Skeletal muscle satellite cell (primary cell): Measurements from ENCODE around the gene STXBP2.

Source experiments
- H3K27me3 ChIP-seq: 2 replicates; pipeline ENCODE4 v1.7.0; 2013; ENCODE audit warnings: low read length; ENCODE audit not compliant: control insufficient read depth, insufficient read depth
- H3K36me3 ChIP-seq: 2 replicates; pipeline ENCODE4 v1.7.0; 2013; ENCODE audit warnings: mild to moderate bottlenecking, control low read depth, low read length; ENCODE audit not compliant: insufficient read depth
- H3K4me1 ChIP-seq: 2 replicates; pipeline ENCODE4 v1.7.0; 2013; ENCODE audit warnings: low read length; ENCODE audit not compliant: control insufficient read depth, insufficient read depth
- H3K4me2 ChIP-seq: 2 replicates; pipeline ENCODE4 v1.7.0; 2013; ENCODE audit warnings: mild to moderate bottlenecking, low read length
- H3K4me3 ChIP-seq: 2 replicates; pipeline ENCODE4 v1.7.0; 2013; ENCODE audit warnings: low read length
- H3K9ac ChIP-seq: 2 replicates; pipeline ENCODE4 v1.7.0; 2013; ENCODE audit warnings: mild to moderate bottlenecking, low read depth, low read length, moderate library complexity
- H3K9me3 ChIP-seq: replicated peaks from 2 replicates; pipeline ENCODE4 v1.7.0; 2013; ENCODE audit warnings: mild to moderate bottlenecking, control low read depth, low read length

The STXBP2 gene

GRCh38 chr19:7668842-7669241 is 31.9 kb downstream of the STXBP2 start, which contains the start of gene RETN:
RETN (plus strand) TSS chr19:7669049; CDS start chr19:7669327, 278 bp downstream.
- H3K4me3 ChIP-seq = no peak within 1 kb of the TSS

GRCh38 chr19:7669641-7670040 is 32.7 kb downstream of the STXBP2 start:
- peaks cover 13% of the 10 kb centered on the region for H3K27me3 ChIP-seq
- H3K9ac ChIP-seq = no peak overlapping the region
- H3K9me3 ChIP-seq = no peaks in the 10 kb centered on the region
- no peak overlapping the region for H3K4me3 ChIP-seq
- H3K4me2 ChIP-seq = no peak overlapping the region
- H3K36me3 ChIP-seq = no peaks in the 10 kb centered on the region
- H3K4me1 ChIP-seq = no peaks in the 10 kb centered on the region

More at GRCh38 chr19:7668842-7669241, 31.9 kb downstream of the STXBP2 start, which contains the start of gene RETN:
- no peak within 1 kb of the TSS for H3K4me2 ChIP-seq
- H3K9me3 ChIP-seq = no peaks in the 10 kb centered on the region
- peaks cover 13% of the 10 kb centered on the region for H3K27me3 ChIP-seq
- no peak within 1 kb of the TSS for H3K9ac ChIP-seq
- H3K4me1 ChIP-seq = no peaks in the 10 kb centered on the region
- no peaks in the 10 kb centered on the region for H3K36me3 ChIP-seq

- H3K36me3 ChIP-seq = no peaks in the 10 kb centered on the region
- H3K27me3 ChIP-seq = peaks cover 13% of the 10 kb centered on the region
- no peaks in the 10 kb centered on the region for H3K9me3 ChIP-seq
- no peak overlapping the region for H3K4me3 ChIP-seq
- no peak overlapping the region for H3K9ac ChIP-seq
- no peaks in the 10 kb centered on the region for H3K4me1 ChIP-seq
- no peak overlapping the region for H3K4me2 ChIP-seq
Observed at GRCh38 chr19:7670150-7670783, 33.4 kb downstream of the STXBP2 start.

- Histone ChIP-seq H3K4me1 (no peaks in the 10 kb centered on the region), H3K27me3 (peaks cover 13% of the 10 kb centered on the region), H3K4me2 (no peak overlapping the region)
Observed at GRCh38 chr19:7670790-7671189, 33.9 kb downstream of the STXBP2 start.

GRCh38 chr19:7672522-7672921 is 35.6 kb downstream of the STXBP2 start:
- H3K27me3 ChIP-seq = peaks cover 25% of the 10 kb centered on the region
- H3K4me2 ChIP-seq = no peak overlapping the region
- no peaks in the 10 kb centered on the region for H3K9me3 ChIP-seq

More at GRCh38 chr19:7670790-7671189, 33.9 kb downstream of the STXBP2 start:
- Histone ChIP-seq H3K9ac (no peak overlapping the region), H3K4me3 (no peak overlapping the region), H3K36me3 (no peaks in the 10 kb centered on the region), H3K9me3 (no peaks in the 10 kb centered on the region)

GRCh38 chr19:7674010-7675005 is 37.4 kb downstream of the STXBP2 start:
- H3K4me1 ChIP-seq = no peaks in the 10 kb centered on the region
- H3K36me3 ChIP-seq = no peaks in the 10 kb centered on the region
- peaks cover 30% of the 10 kb centered on the region for H3K27me3 ChIP-seq

More at GRCh38 chr19:7672522-7672921, 35.6 kb downstream of the STXBP2 start:
- H3K4me3 ChIP-seq = no peak overlapping the region
- no peaks in the 10 kb centered on the region for H3K36me3 ChIP-seq
- H3K4me1 ChIP-seq = no peaks in the 10 kb centered on the region
- H3K9ac ChIP-seq = no peak overlapping the region

GRCh38 chr19:7676376-7676775 is 39.5 kb downstream of the STXBP2 start:
- Histone ChIP-seq H3K27me3 (peaks cover 25% of the 10 kb centered on the region), H3K4me3 (no peak overlapping the region), H3K4me1 (peaks cover 4% of the 10 kb centered on the region), H3K9me3 (no peaks in the 10 kb centered on the region), H3K36me3 (no peaks in the 10 kb centered on the region), H3K9ac (no peak overlapping the region), H3K4me2 (no peak overlapping the region)

More at GRCh38 chr19:7674010-7675005, 37.4 kb downstream of the STXBP2 start:
- no peaks in the 10 kb centered on the region for H3K9me3 ChIP-seq
- H3K9ac ChIP-seq = no peak overlapping the region
- H3K4me2 ChIP-seq = peak overlapping the region; percentile 34
- no peak overlapping the region for H3K4me3 ChIP-seq

- Histone ChIP-seq H3K27me3 (peaks cover 24% of the 10 kb centered on the region), H3K9ac (no peak within 1 kb of the TSS), H3K4me2 (no peak within 1 kb of the TSS), H3K9me3 (no peaks in the 10 kb centered on the region), H3K4me1 (peaks cover 4% of the 10 kb centered on the region), H3K36me3 (no peaks in the 10 kb centered on the region), H3K4me3 (no peak within 1 kb of the TSS)
Observed at GRCh38 chr19:7676854-7677253, 39.9 kb downstream of the STXBP2 start, which contains the start of gene MCEMP1. MCEMP1 (plus strand) TSS chr19:7677090; CDS start chr19:7677121, 31 bp downstream.

- peaks cover 9% of the 10 kb centered on the region for H3K4me1 ChIP-seq
- H3K4me2 ChIP-seq = no peak overlapping the region
- no peak overlapping the region for H3K9ac ChIP-seq
- H3K4me3 ChIP-seq = no peak overlapping the region
- H3K27me3 ChIP-seq = peaks cover 22% of the 10 kb centered on the region
- H3K9me3 ChIP-seq = no peaks in the 10 kb centered on the region
- peaks cover 8% of the 10 kb centered on the region for H3K36me3 ChIP-seq
Observed at GRCh38 chr19:7677669-7678311, 40.9 kb downstream of the STXBP2 start.

GRCh38 chr19:7678971-7679751 is 42.3 kb downstream of the STXBP2 start:
- Histone ChIP-seq H3K4me3 (no peak overlapping the region), H3K4me2 (no peak overlapping the region), H3K27me3 (peaks cover 22% of the 10 kb centered on the region), H3K4me1 (peaks cover 9% of the 10 kb centered on the region), H3K9me3 (no peaks in the 10 kb centered on the region), H3K36me3 (peaks cover 15% of the 10 kb centered on the region), H3K9ac (no peak overlapping the region)
